ENCODE measurements around the gene SMIM5.
"Not testable (repeated sequence)": the region's sequence is repeated elsewhere in the genome, so short reads cannot be mapped to it uniquely, and the experiment has no call there.

SMIM5 gene

GRCh38 chr17:75632863-75633485 lies at the start of gene SMIM5:
TSS of gene SMIM5 (plus strand) at chr17:75633434. CDS start at chr17:75640202, 6,768 bp downstream.
- peak; percentile 76 for DNase-seq

- no peak for DNase-seq
Observed at GRCh38 chr17:75584849-75585175, 48.4 kb upstream of the SMIM5 start.

GRCh38 chr17:75587675-75588595 lies 45.3 kb upstream of the SMIM5 start, which contains the start of gene MYO15B:
TSS of gene MYO15B (plus strand) at chr17:75587800. CDS start at chr17:75588058, 258 bp downstream.
- DNase-seq = peak; percentile 61

GRCh38 chr17:75588596-75589011 lies 44.6 kb upstream of the SMIM5 start:
- DNase-seq = peak; percentile 61

- peak; percentile 96 for DNase-seq
Observed at GRCh38 chr17:75589012-75589918, 44.0 kb upstream of the SMIM5 start.

GRCh38 chr17:75589919-75590303 lies 43.3 kb upstream of the SMIM5 start:
- DNase-seq = no peak

GRCh38 chr17:75590314-75590761 lies 42.9 kb upstream of the SMIM5 start:
- DNase-seq = no peak

- DNase-seq = no peak
Observed at GRCh38 chr17:75590849-75591721, 42.1 kb upstream of the SMIM5 start.

- DNase-seq = no peak
Observed at GRCh38 chr17:75591722-75592302, 41.4 kb upstream of the SMIM5 start.

- no peak for DNase-seq
Observed at GRCh38 chr17:75592348-75593020, 40.8 kb upstream of the SMIM5 start.

- not testable (repeated sequence) for DNase-seq
Observed at GRCh38 chr17:75593430-75593829, 39.8 kb upstream of the SMIM5 start.

- DNase-seq = no peak
Observed at GRCh38 chr17:75594499-75595283, 38.5 kb upstream of the SMIM5 start.

- DNase-seq = no peak
Observed at GRCh38 chr17:75595284-75595919, 37.8 kb upstream of the SMIM5 start.

- DNase-seq = no peak
Observed at GRCh38 chr17:75595920-75596313, 37.3 kb upstream of the SMIM5 start.

GRCh38 chr17:75596320-75597087 lies 36.7 kb upstream of the SMIM5 start:
- DNase-seq = no peak

- peak; percentile 76 for DNase-seq
Observed at GRCh38 chr17:75601057-75601987, 31.9 kb upstream of the SMIM5 start.

GRCh38 chr17:75602644-75603043 lies 30.6 kb upstream of the SMIM5 start:
- no peak for DNase-seq

- no peak for DNase-seq
Observed at GRCh38 chr17:75603123-75603522, 30.1 kb upstream of the SMIM5 start.
